ENCODE results near the gene SHE. TPM values are rescaled to one million over a fixed set of nuclear protein-coding genes. Genes with fewer than 3 reads are reported as not detected.

Gene SHE
- total and polyA plus RNA-seq, 2 donors (not counting 3 experiments of a cell fraction or from before 2014, with no cell fraction given), result 30.1 to 52.7 TPM

- Histone ChIP-seq H3K27ac (ENCODE audit: insufficient read depth, low read depth, low read length) (no peak overlapping the region), H2AFZ (ENCODE audit: low read depth, low read length) (no peak overlapping the region), H3K9ac (replicated peaks; ENCODE audit: extremely low read depth, insufficient read depth, low read length) (no peak overlapping the region), H3K27me3 (ENCODE audit: control insufficient read depth in 2 of 2, insufficient read depth in 2 of 2, low read length in 2 of 2) (no peaks in the 10 kb centered on the region), H3K4me2 (ENCODE audit: insufficient read depth, low read length) (no peak overlapping the region), H3K4me1 (ENCODE audit: control insufficient read depth, extremely low read depth, insufficient read depth, low read length) (peaks cover 2% of the 10 kb centered on the region), H3K36me3 (ENCODE audit: control insufficient read depth in 2 of 2, extremely low read depth in 1 of 2, insufficient read depth in 2 of 2, low read length in 2 of 2) (peaks cover 0 to 2% of the 10 kb centered on the region in 2 experiments), H3K9me3 (replicated peaks; ENCODE audit: control insufficient read depth, insufficient read depth, low read length) (no peaks in the 10 kb centered on the region), H4K20me1 (replicated peaks; ENCODE audit: control insufficient read depth, extremely low read depth, insufficient read depth, low read length) (no peaks in the 10 kb centered on the region), H3K9me1 (replicated peaks; ENCODE audit: control insufficient read depth, extremely low read depth, insufficient read depth, low read length) (no peaks in the 10 kb centered on the region), H3K79me2 (ENCODE audit: control insufficient read depth, insufficient read depth, low read length) (no peaks in the 10 kb centered on the region), H3K4me3 (replicated peaks in 1 of 3; ENCODE audit: insufficient read depth in 1 of 3, low read depth in 1 of 3, low read length in 3 of 3) (no peak overlapping the region)
- no TSS peak for BruUV-seq (replicated peaks)
- DNase-seq (ENCODE audit: low read depth, low spot score) (no peak), FAIRE-seq (no peak)
- POLR2A ChIA-PET, result no interaction called here
- dilution Hi-C loops (cut with MboI; ENCODE audit: extremely low pct_ligation_motif_present, low sequenced_read_pairs), result no loop called here
- TF ChIP-seq JUN (IDR thresholded peaks at IDR 0.05; ENCODE audit: borderline replicate concordance, insufficient read depth, insufficient read length, low read depth), result no peak
- TF ChIP-seq POLR2A (IDR thresholded peaks at IDR 0.05; ENCODE audit: low read depth, low read length), result no peak
- no peak for TF ChIP-seq FOS (IDR thresholded peaks at IDR 0.05; ENCODE audit: borderline replicate concordance, insufficient read depth, low read length)
- no peak for TF ChIP-seq MAX (IDR thresholded peaks at IDR 0.05; ENCODE audit: insufficient read depth, insufficient read length)
- TF ChIP-seq GATA2 (IDR thresholded peaks at IDR 0.05; ENCODE audit: insufficient read depth, insufficient read length, low read depth, low read length), result no peak
- no peak for TF ChIP-seq CTCF (IDR thresholded peaks at IDR 0.05; ENCODE audit: extremely low read depth in 1 of 2, insufficient read depth in 1 of 2, low read depth in 1 of 2, low read length in 2 of 2)
- no peak for TF ChIP-seq EZH2 (IDR thresholded peaks at IDR 0.05; ENCODE audit: borderline replicate concordance, low read depth, low read length, severe bottlenecking)
- TF ChIP-seq POLR2AphosphoS5 (IDR thresholded peaks at IDR 0.05; ENCODE audit: insufficient read depth, low read depth, low read length), result no peak
- TF ChIP-seq MYC (IDR thresholded peaks at IDR 0.05; ENCODE audit: low read depth, low read length), result no peak
- intact Hi-C loops (cut with micrococcal nuclease), result no loop called here
- CTCF ChIA-PET, result interaction anchor here (1.4 to 2.6 kb wide), 4 partner anchors 11 to 115 kb away, joined by 3 to 15 read pairs (median 6); no protein-coding TSS in a partner anchor
Measured at GRCh38 chr1:154468535-154469250, 33.5 kb downstream of the SHE start.
